Right forelimb (tissue), 1 donor: Measurements from ENCODE around the gene ENTPD2.
"Not testable (repeated sequence)": the region's sequence is repeated elsewhere in the genome, so short reads cannot be mapped to it uniquely, and the experiment has no call there.

ENCODE experiments used
- DNase-seq: peaks from one replicate; pipeline ENCODE4 v3.0.0-alpha.2; 2018

Gene ENTPD2

GRCh38 chr9:137044037-137044436 lies 9.8 kb downstream of the ENTPD2 start:
- no peak for DNase-seq

- no peak for DNase-seq
These were observed 10.8 kb downstream of the ENTPD2 start for GRCh38 chr9:137042751-137043727.

- no peak for DNase-seq
These were observed 12.7 kb downstream of the ENTPD2 start for GRCh38 chr9:137041124-137041523.

GRCh38 chr9:137040568-137040967 lies 13.3 kb downstream of the ENTPD2 start:
- no peak for DNase-seq

- DNase-seq = no peak
These were observed 14.1 kb downstream of the ENTPD2 start for GRCh38 chr9:137039611-137040366.

DNA sequence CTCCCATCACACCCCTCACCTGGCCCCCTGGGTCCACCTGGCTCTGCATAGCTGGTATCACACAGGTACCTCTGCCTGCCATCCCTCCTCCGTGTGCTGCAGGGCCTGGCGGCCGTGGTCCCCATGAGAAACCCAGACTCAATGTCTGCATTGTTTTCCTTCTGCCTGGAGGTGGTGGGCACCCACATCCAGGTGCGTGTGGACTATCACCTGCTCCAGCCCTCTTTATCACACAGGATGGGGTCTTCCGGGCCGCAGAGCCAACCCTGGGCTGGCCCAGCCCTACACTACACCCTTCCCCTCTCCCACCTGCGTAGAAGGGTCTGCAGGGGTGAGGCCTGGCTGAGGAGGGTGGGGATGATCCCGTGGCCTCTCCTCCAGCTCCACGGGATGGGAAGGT lies 14.9 kb downstream of the ENTPD2 start:
- DNase-seq = no peak

GRCh38 chr9:137037483-137037882 lies 16.4 kb downstream of the ENTPD2 start:
- no peak for DNase-seq

DNA sequence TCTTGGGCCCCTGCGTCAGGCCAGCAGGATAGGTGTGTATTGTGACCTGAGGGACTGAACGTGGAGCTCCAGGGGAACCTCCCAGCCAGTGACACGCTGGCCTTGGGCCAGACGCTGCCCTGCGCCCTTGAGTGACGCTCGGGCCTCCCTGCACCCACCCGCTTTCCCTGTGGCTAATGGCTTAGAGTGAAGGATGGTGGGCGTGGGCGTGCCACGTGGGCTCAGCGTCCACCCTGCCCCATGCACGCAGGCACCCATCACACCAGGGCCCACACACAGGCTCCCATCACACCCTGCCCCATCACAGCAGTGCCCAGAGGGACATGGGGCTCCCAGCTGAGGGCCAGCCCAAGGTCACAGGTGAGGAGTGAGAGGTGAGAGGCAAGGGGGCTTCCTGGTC lies 16.8 kb downstream of the ENTPD2 start:
- no peak for DNase-seq

GRCh38 chr9:137035937-137036336 lies 17.9 kb downstream of the ENTPD2 start:
- no peak for DNase-seq

GRCh38 chr9:137035507-137035834 lies 18.4 kb downstream of the ENTPD2 start:
- no peak for DNase-seq

DNA sequence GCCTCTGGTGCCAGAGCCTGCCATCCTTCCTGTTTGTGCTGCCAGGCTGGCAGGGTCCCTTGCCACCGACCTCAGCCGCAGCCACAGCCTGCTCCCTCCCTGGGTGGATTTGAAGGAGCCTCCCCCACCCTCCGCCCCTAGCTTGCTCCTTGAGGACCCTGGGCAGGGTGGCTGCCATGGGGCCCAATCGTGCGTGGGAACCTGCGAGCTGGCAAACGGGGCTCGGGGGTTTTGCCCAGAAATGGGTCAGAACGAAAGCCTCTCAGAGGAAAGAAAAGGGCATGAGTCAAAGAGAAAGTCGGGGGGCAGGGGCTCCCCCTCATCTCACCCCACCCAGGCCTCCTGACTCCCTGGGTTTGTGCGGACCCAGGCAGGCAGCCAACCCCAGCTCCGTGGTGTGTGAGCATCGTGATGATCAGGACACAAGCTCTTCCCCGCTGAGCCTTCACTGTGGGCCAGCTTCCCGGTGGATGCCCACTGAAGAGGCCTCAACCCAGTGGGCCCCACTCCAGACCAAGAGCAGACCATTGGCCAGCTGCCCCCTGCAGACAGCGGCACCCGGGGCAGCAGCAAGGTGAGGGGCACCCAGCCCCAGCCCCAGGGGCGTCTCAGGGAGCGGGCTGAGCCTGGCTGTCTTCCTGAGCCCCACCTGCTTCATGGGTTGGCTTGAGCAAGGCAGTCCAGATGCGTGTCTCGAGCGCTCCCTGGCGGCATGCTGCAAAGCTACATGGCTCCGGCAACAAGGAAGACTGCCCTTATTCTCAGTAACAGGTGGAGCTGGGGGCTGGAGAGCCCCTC lies 19.0 kb downstream of the ENTPD2 start:
- peak; percentile 91 for DNase-seq

DNA sequence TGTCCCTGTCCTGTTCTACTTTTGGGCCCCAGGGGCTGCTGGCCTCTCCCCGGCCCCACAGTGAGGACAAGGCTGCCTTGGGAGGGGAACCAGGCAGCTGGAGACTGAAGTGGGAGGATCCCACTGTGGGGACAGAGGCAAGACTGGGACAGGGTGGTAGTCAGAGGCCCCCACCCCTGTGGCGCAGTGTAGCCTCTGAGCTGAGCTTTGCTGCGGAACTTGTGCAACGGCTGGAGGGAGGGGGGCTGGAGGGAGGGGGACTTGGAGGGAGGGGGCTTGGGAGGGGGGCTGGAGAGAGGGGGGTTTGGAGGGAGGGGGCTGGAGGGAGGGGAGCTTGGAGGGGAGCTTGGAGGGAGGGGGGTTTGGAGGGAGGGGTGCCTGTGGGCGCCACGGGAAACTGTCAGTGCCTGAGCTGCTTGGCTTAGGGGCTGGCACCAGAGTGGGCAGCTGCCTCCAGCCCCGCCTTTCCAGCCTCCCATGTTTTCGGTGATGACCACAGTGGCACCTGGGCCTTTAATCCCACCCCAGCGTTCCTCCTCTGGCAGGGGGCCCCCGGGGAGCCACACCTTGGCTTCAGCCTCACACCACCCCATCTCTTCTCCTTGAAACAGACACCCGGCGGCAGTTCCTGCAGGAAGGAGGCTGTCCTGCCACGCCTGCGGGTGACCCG lies 19.7 kb downstream of the ENTPD2 start:
- no peak for DNase-seq

- not testable (repeated sequence) for DNase-seq
These were observed 20.4 kb downstream of the ENTPD2 start for GRCh38 chr9:137033481-137033880.

DNA sequence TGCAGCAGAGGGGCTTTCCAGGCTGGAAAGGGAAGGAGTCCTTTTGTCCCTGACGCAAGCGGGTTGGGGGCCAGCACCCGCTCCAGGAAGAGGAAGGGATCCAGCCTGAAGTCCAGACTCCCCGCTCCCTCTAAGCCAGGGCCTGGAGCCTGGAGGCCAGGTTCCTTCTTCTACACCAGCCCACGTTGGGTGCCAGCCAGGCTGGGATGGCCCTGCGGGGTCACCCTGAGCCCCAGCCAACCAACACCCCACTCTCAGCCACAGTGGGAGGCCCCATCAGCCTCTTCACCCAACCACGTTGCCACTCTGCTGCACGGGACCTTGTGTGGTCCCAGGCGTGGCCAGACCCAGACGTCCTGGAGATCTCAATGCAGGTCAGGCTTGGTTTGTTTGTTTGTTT lies 21.0 kb downstream of the ENTPD2 start:
- no peak for DNase-seq

DNA sequence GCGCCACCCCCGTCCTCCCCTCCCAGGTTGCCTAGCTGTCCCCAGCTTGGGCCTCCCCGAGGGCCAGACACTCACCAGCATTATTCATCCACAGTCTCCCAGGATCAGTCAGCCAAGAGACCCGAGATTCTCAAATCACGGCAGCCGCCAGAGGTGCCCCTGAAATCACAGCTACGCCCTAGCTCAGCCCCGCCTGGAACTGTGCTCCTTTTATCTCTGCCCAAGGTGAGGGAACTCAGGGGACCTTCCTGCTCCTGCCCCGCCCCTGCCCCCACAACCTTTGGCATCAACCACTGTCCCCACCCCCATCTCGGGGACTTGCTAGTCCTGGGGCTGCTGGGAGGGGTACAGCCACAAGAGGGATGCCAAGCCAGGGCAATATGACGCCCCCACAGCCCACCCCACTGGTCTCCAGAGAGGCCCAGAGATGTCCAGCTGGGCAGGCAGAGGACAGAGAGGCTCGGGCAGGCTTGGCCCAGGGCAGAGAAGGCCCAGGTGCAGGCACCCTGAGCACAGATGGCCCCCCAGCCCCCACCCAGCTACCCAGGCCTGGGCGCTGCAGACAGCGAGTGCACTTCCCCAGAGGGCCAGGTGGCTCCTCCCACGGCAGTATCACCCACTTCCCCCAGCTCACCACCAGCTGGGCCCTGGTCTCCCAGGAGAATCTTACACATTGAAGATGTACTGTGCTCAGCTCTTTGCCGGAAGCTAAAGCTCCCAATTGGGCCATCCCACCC lies 21.8 kb downstream of the ENTPD2 start, which contains the start of gene FUT7:
Gene FUT7, minus strand, starts transcription at position 185 of the 737 bp plus-strand sequence. Its CDS starts 97 bp downstream, at position 88.
- no peak for DNase-seq

GRCh38 chr9:137030538-137031527 lies 23.0 kb downstream of the ENTPD2 start:
- no peak for DNase-seq

GRCh38 chr9:137030006-137030405 lies 23.9 kb downstream of the ENTPD2 start:
- no peak for DNase-seq

DNA sequence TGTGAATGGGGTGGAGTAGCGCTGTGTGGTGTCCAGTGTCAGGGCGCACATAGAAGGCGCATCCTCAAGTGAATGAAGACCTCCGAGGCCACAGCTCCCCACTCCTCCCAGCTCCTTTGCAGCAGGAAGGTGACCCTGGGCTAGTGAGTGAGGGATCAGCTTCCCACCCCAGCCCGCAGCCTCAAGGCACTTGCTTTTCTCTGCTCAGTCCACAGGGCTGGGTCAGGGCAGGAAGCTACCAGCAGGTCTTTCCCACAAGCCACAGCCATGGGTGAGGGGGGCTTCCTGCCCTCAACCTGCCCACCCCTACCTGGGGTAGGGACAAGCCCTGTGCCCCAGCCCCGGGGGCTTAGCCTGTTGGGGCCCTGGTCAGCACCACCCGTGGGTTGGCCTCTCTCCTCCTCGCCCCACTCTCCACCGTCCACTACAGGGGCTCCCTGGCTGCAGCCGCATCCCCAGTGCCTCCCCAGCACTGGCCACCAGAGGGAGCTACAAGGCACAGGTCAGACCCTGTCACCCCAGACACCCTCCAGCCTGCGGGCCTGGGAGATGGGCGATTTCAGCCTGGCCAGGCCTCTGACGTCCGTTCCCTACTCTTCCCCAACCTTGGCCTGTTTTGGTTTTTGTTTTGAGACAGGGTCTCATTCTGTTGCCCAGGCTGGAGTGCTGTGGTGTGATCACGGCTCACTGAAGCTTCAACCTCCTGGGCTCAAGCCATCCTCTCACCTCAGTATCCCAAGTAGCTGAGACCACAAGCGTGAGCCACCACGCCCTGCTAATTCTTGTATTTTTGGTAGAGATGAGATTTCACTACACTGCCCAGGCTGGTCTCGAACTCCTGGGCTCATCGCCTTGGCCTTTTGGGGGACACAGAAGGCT lies 24.6 kb downstream of the ENTPD2 start:
- DNase-seq = peak; percentile 83
